DMS 273 (cell line): ENCODE data around the gene GNAS.
"Not testable (repeated sequence)": the region's sequence is repeated elsewhere in the genome, so short reads cannot be mapped to it uniquely, and the experiment has no call there.

Source experiments
- DNase-seq: peaks from one replicate; lab custom pipeline; 2025; ENCODE audit not compliant: unreplicated experiment; lab: John Stamatoyannopoulos, UW

The GNAS gene

DNA sequence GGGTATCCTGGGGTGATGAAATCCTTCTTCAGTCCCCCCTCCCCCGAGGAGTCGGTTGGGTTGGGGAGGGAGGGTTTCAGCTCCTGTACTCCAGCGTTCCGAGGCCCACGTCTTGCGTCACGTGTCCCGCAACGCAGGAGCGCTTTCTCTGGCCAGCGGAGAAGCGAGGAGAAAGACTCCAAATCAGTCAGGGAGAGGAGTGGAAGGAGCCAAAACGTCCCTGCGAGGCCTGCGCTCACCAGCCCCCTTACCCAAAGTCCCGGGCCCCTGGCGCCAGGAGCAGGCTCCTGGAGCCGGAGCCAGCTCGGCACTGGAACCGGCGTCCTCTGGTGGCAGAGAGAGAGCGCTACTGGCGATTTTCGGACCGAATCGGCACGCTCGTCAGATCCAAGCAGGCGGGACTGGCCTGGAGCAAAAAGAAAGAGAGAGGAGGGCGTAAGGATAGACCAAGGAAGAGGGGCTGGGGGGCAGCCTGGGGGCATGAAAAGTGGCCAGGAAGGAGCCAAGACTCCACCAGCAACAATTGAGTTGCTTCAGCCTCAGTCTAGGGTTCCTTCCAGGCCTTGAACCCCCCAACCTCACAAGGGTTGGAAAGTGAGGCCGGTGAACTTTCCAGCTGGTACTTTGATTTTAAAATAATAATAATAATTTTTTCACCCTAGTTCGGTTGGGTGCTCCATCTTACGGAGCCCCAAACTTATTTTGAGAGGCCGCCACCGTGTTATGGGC, at the start of gene GNAS:
Gene GNAS, plus strand, starts transcription at position 174 of the 729 bp plus-strand sequence.
- DNase-seq = no peak

DNA sequence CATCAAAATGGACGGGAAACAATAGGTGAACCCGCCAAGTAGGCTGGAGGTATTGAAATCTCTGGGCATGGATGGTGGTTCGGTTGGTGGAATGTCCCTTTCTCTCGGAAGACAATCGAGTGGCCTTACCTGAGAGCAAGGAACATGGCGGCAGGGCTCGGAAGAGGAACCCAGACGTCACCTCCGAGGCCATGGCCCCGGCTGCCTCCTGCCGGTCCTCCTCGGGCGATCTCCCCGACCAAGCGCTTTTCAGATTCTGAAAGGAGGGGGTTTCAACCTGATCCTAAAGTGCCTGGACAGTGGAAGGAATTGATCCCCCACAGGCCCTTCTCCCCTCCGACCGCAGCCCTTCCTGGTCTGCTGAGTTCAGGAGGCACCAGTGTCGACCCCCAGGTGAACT, 49.0 kb upstream of the GNAS start:
- no peak for DNase-seq

DNA sequence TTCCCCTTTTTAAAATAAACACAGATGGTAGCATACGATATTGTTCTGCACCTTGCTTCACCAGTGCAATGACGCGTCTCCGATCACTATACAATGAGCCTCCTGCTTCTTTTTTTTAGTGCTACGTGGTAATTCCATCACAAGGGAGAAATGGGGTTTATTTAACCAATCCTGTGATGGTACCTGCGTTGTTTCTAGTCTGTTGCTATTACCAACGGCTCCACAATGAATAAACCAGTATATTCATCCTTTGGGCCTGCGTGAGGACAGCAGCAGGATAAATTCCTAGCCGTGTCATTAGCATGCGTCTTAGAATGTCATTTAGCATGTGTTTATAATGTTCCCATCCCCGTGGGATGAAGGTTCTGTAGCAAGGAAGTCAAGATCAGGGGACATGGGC, 44.7 kb upstream of the GNAS start:
- no peak for DNase-seq

DNA sequence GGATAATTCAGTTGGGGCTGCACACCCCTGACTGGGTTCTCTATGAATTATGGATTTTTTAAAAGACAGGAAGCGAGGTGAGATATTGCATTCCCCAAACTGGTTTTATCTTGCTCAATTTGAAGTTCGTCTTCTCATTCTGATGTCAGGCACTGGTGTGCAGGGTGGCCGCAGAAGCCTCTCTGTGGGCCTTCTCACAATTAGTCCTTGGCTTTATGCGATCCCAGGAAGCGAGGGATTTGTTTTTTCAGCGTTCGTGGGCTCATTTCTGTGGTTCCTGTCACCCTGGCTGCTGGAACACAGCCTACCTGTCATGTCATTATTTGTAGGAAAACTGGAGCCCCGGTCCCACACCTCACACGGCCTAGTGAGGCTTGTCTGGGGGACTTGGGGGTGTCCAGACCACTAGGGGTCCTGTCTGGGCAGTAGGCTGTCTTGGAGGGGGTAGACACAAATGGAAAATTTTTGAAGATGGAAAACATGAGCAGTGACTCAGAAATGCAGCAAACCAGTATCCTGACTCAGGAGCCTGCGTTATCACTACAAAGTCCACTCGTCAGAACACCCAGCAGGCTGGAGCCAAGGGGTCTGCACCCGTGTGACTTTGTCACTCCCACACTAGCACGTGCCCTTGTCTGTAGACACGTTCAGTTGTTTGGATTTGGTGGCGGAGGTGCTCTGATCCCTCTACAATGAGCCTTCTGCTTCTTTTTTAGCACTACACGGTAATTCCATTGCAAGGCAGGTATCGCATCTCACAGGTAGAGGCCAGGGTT, 44.1 kb upstream of the GNAS start:
- no peak for DNase-seq

DNA sequence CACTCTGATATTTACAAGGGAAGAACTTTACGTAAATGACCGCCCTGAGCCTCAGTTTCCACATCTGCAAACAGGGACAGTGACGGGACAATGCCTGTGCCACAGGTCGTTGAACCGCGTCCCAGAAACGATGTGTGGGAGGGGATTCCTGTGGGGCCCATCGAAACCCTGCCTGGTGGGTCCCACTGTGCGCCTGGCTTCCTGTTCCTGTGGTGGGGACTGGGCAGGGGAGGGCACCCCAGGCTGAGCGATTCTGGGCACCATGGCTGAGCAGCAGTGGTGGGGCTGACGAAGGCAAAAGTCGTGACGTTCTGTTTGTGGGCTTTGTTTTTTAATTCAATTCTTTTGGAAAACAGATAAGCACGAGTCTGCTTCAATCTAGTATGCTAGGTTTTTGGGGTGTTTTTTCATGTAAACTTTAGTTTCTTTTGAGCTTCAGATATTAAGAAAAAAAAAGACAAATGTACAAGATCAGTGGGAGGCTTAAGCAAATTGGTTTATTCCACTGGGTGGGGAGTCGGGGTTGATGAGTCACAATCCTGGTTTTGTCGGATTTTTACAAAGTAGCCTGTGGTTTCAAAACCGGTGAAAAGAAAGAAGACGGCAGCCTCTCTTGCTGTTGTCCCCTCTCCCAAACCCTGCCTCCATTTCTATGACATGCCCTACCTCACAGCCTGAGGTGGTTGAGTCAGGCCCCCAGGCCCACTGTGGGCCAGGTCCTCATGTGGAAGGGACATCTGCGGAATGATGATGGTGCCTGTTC, 42.2 kb upstream of the GNAS start:
- DNase-seq = no peak

DNA sequence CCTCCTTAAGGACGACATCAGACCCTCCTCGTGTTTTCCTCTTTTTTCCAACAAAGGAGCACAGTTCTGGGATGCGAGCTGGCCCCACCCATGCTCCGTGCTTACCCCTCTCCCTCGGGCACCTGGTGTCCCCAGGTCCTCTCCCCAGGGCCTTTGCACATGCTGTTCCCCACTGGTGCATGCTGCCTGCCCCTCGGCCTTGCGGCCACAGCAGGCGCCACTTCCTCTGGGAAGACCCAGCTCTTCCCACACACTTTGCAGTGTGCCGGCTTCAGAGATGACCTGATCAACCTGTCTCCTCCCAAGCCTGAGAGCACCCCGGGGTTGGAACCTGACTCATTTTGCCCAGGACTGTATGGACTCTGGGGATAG, 41.7 kb upstream of the GNAS start:
- DNase-seq = no peak

DNA sequence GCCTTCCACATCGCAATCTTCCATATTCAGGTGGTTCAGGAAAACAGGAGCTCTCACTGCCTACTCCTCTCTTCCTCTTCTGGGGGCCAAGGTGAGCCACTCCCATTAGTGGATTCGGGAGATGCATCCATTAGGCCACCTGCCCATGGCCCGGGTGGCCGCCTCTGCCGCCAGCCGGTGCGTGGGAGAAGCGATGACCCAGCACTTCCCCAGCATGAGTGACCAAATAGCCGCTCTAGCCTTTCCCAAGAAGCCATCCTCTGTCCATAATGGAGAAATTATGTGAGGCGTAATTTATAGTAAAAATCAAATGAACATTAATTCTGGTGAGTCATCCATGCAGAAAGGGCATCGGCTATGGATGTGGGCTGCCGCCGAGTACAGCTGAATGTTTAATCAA, 41.2 kb upstream of the GNAS start:
- DNase-seq = no peak

DNA sequence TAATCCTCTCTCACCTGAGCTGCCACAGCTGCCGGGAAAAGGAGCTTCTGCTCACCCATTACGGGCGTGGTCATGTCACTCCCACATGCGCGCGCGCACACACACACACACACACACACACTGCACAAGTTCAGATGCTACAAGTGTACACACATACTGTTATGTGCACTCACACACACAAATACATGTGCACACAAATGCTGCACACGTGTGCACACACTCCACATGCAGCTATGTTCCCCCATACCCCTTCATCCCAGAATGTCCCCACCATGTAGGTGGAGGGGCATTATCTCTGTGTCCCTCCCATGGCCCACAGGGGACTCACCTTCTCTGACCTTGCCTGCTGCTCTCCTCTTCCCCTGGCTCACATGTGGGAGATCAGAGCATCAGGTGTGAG, 39.1 kb upstream of the GNAS start:
- no peak for DNase-seq

DNA sequence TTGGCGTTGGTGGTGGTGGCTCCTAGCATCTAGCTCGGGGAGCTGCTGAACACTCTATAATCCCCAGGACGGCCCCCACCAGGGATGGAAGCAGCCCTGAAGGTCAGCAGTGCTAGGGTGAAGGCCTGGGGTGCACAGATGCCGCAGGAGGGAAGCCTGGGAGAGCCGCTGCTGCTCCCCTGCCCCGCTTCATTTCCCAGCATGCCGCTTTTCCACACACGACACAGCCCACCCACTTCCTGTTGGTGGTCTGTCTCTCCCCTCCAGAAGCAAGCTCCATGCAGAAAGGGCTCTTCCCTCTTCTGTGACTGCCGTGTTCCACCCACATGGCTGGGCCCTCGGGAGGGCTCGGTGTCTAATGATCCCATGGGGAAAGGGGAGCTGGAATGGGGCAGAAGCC, 37.1 kb upstream of the GNAS start:
- no peak for DNase-seq

DNA sequence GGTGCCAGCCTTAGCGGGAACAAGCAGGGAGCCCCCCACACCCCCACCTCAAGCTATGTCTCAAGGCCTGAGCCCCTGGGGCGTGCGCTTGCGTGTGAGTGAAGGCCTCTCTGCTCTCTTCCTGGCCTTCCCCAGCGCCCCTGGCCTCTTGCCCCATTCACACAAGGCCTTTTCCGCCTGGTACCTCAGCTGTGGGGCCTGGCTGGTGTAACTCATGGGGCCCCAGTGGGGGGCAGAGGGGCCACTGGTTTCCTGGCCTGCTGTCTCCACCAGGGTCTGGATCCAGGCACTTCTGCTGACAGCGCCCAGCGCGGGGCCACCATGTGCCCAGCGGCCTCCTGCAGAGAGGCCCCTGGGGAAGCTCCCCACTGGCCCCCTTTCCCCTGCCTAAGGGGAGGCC, 36.5 kb upstream of the GNAS start:
- DNase-seq = no peak

DNA sequence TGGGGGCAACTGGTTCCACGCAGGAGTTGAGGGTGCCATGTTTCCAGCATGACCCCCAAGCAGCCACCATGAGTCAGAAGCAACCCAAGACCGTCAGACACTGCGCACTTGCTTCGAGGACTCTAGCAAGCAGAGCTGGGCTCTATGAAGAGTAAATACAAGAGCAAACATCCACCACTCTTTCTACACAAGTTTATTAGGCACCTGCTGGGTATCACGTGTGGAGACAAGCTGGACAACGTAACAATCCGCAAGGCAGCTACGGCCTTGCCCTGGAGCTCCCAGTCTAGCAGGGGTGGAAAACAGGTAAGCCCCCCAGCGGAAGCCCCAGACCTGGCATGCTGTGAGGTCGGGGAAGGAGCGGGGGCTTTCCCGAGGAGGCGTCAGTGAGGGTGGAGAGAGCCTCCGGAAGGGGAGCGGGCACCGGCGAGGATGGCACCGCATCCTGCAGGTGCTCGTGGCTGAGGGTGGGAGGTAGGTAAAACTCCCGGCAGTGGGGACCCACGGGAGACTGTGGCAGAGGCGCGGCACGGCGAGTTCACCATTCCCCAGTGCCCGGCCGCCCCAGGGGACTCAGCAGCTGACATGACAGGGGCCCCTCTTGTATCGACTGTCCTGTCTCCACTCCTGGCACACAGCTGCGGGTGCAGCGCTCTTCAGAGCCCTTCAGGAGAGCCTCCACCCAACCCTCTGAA, 35.4 kb upstream of the GNAS start:
- DNase-seq = no peak

DNA sequence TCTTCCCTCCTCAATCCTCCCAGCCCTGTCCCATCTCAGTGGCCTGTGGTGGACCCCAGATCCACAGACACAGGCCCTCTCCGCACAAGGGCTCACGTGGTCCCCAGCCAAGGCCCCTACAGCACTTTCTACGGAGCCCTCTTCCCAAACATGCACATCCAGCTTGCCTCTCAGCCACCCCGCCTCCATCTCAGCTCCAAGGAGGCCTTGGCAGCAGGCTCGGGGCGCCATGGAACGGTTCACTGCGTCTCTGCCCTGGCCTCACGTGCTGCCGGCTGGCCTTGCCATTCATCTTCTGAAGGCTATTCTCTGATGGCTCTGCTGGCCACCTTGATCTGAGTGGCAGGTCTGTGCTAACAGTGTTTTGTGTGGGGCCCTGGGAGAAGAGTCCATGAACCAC, 34.8 kb upstream of the GNAS start:
- no peak for DNase-seq

DNA sequence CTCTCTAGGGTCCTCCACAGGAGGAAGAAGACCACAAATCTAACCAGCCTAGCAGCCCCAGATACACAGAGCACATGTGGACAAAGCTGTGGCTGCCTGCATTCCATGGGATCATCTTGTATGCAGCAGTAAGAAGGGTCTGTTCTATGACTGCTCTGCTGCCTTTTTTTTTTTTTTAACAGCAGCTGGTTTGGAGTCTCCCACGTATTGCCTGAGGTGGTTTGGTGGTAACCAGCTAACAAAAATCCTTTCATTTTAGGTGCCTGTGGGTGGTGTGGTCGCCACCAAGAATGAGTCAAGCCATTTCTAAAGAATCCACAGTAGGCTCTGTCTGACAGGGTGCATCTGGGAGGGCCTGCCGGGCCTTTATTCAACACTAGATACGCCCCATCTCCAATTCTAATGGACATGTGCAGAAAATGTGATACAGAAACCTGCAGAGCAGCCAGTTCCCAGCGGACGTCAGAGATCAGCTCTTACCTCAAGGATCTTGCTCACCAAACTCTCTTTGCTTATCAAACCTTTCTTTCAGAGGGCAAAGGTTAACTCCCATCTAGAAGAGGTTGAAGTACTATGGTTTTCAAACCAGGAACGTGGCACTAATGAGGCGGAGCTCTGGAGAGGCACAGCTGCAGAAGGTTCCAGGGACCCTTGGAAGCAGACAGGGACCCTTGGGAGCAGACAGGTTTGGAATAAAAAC, 33.8 kb upstream of the GNAS start:
- no peak for DNase-seq

DNA sequence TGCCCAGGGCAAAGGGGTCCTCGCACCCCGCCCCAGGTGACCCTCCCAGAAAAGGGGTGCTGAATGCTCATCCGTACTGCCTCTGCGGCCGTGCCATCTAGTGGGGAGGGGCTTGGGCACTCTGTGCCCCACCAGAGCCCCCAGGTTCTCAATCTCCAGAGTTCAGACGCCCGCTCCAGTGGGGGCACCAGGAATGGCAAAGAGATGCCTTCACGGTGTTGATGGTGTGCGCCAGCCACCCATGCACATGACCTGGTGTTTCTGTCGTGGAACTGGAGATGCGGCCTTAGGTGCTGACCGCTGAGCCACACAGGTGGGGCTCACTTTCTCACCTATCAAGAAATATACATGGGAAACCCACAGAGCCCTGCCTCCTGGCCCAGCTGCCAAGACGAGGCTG, 32.6 kb upstream of the GNAS start:
- no peak for DNase-seq

DNA sequence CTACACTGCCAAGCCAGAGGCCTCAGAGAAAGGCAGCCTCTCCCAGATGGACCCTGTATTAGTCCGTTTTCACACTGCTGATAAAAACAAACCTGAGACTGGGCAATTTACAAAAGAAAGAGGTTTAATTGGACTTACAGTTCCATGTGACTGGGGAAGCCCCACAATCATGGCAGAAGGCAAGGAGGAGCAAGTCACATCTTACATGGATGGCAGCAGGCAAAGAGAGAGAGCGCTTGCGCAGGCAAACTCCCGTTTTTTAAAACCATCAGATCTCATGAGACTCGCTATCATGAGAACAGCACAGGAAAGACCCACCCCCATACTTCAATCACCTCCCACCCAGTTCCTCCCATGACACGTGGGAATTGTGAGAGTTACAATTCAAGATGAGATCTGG, 32.0 kb upstream of the GNAS start:
- DNase-seq = not testable (repeated sequence)

DNA sequence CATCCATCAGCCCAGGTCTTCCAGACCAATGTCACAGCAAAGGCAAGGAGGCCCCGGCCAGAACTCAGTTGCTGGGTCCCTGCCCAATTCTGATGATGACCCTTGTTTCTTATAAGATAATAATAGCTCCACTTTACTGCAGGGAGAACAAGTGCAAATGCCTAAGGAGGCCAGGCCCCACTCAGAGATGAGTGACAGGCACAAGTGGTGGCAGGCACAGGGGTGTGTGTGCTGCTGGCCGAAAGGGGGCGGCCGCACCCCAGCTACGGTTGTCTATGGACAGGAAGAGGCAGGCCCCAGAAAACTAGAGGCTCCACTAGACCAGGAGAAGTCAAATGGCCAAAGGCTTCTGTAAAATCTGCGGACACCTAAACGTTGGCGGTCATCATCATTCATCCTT, 30.4 kb upstream of the GNAS start:
- DNase-seq = no peak

DNA sequence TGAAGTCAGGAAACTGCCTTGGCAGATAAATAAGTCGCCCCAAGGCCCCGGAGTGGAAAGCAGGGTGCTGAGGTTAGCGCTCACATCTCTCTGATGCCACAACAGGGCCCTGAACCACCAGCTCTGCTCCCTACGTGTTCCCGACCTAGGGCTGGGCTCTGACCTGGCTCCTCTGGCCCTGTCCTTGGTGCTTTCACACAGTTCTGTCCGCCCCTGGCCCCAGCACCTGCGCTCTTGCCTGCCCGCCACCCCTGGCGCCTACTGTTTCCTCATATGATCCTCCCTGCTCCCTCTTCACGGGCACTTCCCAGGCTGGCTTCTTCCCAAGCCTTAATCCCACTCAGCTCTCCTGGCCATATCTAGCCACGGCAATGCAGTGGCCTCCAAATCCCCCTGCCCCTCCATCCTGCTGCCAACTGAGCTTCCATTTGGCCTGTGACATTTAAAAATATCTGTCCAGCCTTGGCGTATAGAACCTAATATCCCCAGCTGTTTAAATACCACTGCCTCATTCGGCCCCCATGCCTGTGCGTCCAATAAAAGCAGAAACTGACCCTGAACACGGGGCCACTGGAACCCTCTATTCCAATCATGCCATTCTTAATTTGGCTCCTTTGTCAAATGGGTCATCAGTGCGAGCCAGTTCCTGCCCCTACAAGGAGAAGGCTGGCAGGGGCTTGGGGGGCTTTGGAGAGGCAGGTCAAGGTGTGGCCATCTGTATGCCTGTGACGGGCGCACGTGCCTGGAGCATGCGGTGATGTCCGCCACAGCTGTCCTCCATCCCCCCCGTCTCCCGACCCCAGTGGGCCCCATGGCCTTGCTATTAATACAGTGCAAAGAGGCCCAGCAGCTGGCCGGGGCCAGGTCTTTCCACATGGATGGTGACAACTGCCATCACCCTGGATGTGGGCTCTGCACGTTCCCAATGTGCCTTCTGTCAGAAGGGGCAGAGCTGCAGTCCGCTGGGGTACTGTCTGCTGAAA, 29.5 kb upstream of the GNAS start:
- DNase-seq = no peak

DNA sequence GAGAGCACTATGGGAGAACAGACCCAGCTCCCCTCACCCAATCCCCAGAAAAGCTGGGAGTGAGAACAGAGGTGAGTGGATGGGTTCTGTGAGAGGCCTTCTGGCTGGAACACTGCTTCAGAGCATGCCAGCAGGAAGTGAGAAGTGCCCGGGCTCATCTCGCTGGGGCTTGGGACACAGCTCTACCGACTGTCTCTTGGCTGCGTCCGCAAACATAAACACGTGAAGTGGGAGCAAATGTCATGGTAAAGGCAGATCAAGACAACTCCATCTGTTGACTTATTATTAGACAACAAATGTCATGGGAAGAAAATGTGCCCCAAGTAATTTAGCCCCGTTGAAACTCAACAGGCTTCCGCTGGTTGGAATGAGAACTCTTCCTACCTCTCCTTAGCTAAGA, 27.7 kb upstream of the GNAS start:
- DNase-seq = no peak

DNA sequence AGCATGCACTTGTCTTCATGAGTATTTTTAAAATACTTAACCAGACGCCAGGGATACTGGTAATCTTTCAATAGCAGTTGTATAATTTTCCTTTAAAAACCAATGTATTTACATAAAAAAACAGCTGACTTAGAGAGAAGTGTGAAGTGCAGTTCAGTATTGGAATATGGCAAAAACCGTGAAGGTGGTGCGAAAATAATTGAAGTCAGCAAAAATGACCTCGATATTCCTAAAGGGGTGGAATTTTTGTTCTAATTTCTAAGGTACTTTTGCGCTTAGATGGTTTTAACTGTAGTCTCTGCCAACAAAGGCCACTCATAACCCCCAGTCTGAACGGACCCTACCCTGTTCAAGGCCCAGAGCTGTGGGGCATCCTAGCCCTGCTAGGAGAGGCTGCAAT, 27.1 kb upstream of the GNAS start:
- DNase-seq = no peak

DNA sequence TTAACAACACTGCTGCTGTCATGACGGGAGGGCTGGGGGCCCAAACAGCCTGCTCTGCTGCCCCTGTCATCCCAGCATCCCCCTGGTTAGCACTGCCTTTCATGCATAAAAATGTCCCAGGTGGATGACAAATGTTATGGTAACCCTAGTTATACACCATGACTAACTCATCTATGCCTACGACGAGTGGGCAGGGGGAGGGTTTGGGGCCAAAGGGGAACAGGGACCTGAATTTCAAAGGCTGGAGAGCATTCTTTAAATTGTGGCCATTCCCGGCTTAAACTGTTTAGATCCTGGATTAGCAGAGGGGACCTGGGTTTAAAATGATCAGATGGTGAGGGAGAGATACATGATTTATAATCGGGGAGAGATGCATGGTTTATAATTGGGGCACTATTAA, 26.2 kb upstream of the GNAS start:
- no peak for DNase-seq
